ENCODE results near the gene IFNG. TPM values are rescaled to one million over a fixed set of nuclear protein-coding genes. Genes with fewer than 3 reads are reported as not detected.

Gene IFNG
- total and polyA plus RNA-seq, 10 of the 15 experiments (the other 5 are each of a cell fraction or from before 2014, with no cell fraction given) = 0.10 to 1.4 (median 0.25) TPM; not detected in 2

DNA sequence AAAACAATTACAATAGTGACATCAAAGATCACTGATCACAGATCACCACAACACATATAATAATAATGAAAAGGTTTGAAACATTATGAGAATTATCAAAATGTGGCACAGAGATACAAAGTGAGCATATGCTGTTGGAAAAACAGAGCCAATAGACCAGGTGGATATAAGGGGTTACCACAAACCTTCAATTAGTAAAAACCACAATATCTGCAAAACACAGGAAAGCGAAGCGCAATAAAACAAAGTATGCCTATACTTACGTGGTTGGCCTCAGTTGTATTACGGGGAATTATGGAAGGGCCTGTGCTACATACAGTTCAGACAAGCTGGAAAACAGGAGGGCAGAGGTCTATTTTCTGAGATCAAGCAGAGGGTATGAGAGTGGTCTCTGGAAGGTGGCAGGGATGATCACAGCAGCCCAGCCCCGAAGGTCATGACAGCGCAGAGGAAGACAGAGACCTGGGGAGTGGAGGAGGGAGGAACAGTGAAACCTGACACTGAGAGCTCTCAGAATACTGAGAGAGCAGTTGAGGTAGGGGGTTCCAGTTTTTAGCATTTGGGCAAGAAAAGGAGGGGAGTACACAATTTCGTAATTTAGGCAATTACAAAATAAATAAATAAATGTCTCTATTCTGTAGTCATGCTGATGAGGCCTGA lies 41.3 kb downstream of the IFNG start:
- POLR2A ChIA-PET = no interaction called here
- RAD21 ChIA-PET (ENCODE audit: unreplicated experiment) = interaction anchor here (0.7 kb wide), 1 partner anchor 40 kb away, joined by 3 read pairs; no protein-coding TSS in a partner anchor
- in situ Hi-C loops (cut with MboI) (no loop called here), intact Hi-C loops (cut with micrococcal nuclease; ENCODE audit: unreplicated experiment) (no loop called here)
- ATAC-seq (no peak), FAIRE-seq (no peak), DNase-seq (ENCODE audit: low read depth, low spot score) (no peak)
- Histone ChIP-seq H3K4me1 (ENCODE audit: control insufficient read depth, insufficient read depth, low read length) (peaks cover 12% of the 10 kb centered on the region), H3K27ac (ENCODE audit: control insufficient read depth, insufficient read depth) (no peak overlapping the region), H3K9ac (ENCODE audit: control insufficient read depth, insufficient read depth, low read length) (no peak overlapping the region), H3K4me3 (no peak overlapping the region), H3K27me3 (replicated peaks in 1 of 2; ENCODE audit: control insufficient read depth in 2 of 2, insufficient read depth in 2 of 2, low read length in 1 of 2) (no peaks in the 10 kb centered on the region), H4K20me1 (ENCODE audit: control insufficient read depth, insufficient read depth) (no peaks in the 10 kb centered on the region), H3K9me3 (replicated peaks; ENCODE audit: control insufficient read depth, insufficient read depth, low read length) (no peaks in the 10 kb centered on the region), H2AFZ (ENCODE audit: control insufficient read depth, low read depth, low read length) (no peak overlapping the region), H3K36me3 (ENCODE audit: control insufficient read depth in 2 of 2, insufficient read depth in 2 of 2, low read length in 1 of 2) (no peaks in the 10 kb centered on the region), H3K79me2 (ENCODE audit: control insufficient read depth, insufficient read depth, low read length) (no peaks in the 10 kb centered on the region), H3K4me2 (ENCODE audit: control insufficient read depth, insufficient read depth) (no peak overlapping the region)
- SMC1A ChIA-PET (ENCODE audit: uncharacterized antibody, unreplicated experiment) = interaction anchor here (1.4 to 5.5 kb wide), 3 partner anchors 32 to 127 kb away, joined by 3 to 53 read pairs (median 4); partner anchors contain the start of gene IFNG
- CTCF ChIA-PET = interaction anchor here (0.9 to 2.8 kb wide), 8 partner anchors 14 to 240 kb away, joined by 3 to 28 read pairs (median 4); partner anchors contain the start of gene IFNG
- TF ChIP-seq, protein P1, sequence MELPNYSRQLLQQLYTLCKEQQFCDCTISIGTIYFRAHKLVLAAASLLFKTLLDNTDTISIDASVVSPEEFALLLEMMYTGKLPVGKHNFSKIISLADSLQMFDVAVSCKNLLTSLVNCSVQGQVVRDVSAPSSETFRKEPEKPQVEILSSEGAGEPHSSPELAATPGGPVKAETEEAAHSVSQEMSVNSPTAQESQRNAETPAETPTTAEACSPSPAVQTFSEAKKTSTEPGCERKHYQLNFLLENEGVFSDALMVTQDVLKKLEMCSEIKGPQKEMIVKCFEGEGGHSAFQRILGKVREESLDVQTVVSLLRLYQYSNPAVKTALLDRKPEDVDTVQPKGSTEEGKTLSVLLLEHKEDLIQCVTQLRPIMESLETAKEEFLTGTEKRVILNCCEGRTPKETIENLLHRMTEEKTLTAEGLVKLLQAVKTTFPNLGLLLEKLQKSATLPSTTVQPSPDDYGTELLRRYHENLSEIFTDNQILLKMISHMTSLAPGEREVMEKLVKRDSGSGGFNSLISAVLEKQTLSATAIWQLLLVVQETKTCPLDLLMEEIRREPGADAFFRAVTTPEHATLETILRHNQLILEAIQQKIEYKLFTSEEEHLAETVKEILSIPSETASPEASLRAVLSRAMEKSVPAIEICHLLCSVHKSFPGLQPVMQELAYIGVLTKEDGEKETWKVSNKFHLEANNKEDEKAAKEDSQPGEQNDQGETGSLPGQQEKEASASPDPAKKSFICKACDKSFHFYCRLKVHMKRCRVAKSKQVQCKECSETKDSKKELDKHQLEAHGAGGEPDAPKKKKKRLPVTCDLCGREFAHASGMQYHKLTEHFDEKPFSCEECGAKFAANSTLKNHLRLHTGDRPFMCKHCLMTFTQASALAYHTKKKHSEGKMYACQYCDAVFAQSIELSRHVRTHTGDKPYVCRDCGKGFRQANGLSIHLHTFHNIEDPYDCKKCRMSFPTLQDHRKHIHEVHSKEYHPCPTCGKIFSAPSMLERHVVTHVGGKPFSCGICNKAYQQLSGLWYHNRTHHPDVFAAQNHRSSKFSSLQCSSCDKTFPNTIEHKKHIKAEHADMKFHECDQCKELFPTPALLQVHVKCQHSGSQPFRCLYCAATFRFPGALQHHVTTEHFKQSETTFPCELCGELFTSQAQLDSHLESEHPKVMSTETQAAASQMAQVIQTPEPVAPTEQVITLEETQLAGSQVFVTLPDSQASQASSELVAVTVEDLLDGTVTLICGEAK (IDR thresholded peaks at IDR 0.05; ENCODE audit: borderline replicate concordance) = no peak
- TF ChIP-seq, protein P2, sequence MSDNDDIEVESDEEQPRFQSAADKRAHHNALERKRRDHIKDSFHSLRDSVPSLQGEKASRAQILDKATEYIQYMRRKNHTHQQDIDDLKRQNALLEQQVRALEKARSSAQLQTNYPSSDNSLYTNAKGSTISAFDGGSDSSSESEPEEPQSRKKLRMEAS (IDR thresholded peaks at IDR 0.05; ENCODE audit: low read depth, low read length) = no peak
- TF ChIP-seq STAT3 (IDR thresholded peaks at IDR 0.05; ENCODE audit: low read depth, low read length) (no peak), HDGF (IDR thresholded peaks at IDR 0.05) (no peak), ZZZ3 (IDR thresholded peaks at IDR 0.05; ENCODE audit: control insufficient read depth, insufficient read length, low read depth) (no peak)
- TF ChIP-seq, protein P3, sequence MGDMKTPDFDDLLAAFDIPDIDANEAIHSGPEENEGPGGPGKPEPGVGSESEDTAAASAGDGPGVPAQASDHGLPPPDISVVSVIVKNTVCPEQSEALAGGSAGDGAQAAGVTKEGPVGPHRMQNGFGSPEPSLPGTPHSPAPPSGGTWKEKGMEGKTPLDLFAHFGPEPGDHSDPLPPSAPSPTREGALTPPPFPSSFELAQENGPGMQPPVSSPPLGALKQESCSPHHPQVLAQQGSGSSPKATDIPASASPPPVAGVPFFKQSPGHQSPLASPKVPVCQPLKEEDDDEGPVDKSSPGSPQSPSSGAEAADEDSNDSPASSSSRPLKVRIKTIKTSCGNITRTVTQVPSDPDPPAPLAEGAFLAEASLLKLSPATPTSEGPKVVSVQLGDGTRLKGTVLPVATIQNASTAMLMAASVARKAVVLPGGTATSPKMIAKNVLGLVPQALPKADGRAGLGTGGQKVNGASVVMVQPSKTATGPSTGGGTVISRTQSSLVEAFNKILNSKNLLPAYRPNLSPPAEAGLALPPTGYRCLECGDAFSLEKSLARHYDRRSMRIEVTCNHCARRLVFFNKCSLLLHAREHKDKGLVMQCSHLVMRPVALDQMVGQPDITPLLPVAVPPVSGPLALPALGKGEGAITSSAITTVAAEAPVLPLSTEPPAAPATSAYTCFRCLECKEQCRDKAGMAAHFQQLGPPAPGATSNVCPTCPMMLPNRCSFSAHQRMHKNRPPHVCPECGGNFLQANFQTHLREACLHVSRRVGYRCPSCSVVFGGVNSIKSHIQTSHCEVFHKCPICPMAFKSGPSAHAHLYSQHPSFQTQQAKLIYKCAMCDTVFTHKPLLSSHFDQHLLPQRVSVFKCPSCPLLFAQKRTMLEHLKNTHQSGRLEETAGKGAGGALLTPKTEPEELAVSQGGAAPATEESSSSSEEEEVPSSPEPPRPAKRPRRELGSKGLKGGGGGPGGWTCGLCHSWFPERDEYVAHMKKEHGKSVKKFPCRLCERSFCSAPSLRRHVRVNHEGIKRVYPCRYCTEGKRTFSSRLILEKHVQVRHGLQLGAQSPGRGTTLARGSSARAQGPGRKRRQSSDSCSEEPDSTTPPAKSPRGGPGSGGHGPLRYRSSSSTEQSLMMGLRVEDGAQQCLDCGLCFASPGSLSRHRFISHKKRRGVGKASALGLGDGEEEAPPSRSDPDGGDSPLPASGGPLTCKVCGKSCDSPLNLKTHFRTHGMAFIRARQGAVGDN (IDR thresholded peaks at IDR 0.05) = no peak
- TF ChIP-seq, protein P4, sequence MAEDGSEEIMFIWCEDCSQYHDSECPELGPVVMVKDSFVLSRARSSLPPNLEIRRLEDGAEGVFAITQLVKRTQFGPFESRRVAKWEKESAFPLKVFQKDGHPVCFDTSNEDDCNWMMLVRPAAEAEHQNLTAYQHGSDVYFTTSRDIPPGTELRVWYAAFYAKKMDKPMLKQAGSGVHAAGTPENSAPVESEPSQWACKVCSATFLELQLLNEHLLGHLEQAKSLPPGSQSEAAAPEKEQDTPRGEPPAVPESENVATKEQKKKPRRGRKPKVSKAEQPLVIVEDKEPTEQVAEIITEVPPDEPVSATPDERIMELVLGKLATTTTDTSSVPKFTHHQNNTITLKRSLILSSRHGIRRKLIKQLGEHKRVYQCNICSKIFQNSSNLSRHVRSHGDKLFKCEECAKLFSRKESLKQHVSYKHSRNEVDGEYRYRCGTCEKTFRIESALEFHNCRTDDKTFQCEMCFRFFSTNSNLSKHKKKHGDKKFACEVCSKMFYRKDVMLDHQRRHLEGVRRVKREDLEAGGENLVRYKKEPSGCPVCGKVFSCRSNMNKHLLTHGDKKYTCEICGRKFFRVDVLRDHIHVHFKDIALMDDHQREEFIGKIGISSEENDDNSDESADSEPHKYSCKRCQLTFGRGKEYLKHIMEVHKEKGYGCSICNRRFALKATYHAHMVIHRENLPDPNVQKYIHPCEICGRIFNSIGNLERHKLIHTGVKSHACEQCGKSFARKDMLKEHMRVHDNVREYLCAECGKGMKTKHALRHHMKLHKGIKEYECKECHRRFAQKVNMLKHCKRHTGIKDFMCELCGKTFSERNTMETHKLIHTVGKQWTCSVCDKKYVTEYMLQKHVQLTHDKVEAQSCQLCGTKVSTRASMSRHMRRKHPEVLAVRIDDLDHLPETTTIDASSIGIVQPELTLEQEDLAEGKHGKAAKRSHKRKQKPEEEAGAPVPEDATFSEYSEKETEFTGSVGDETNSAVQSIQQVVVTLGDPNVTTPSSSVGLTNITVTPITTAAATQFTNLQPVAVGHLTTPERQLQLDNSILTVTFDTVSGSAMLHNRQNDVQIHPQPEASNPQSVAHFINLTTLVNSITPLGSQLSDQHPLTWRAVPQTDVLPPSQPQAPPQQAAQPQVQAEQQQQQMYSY (CRISPR knock-in tag; IDR thresholded peaks at IDR 0.05) = no peak
- BruUV-seq (replicated peaks) = no TSS peak
- 68% methylated on average over 7 of the region's 7 CpGs for WGBS (ENCODE audit: insufficient coverage, insufficient replicate concordance, low lambda C conversion rate, missing lambda C conversion rate)
